Measurements from ENCODE around the gene CRAMP1.
A peak's percentile ranks its signal among the peaks of the same experiment; 100 is the strongest.
"Not testable (repeated sequence)": the region's sequence is repeated elsewhere in the genome, so short reads cannot be mapped to it uniquely, and the experiment has no call there.

The CRAMP1 gene

DNA sequence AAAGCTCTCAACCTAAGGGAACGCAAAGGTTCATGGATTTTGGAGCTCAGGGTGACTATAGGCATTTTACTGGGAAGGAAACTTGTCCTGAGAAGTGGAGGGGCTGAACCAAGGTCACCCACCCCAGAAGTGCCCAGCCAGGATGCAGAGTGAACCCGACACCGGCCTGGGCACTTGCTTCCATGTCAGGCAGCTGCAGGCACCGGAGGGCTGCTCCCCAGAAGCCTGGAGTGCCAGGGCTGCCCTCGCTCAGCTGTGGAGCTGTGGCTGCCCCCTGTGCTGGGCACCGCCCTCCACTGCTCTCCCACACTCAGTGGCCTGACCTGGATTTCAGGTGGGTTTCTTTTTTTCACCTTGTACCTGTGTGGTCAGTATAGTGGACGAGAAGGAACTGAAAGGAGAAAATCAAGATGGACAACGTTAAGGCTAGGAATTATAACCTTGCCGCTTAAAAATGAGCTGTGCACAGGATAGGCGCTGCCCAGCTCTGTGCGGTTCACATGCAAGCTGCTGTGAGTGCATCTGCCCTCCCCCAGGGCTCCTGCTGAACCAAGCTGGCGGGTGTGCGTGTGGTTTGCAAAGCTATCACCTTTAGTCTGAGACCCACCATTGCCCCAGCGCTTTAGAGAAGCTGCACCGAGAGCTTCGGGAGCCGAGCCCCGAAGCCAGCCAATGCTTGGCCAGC lies 96.1 kb downstream of the CRAMP1 start:
- no peak for DNase-seq (ENCODE audit: low read depth in 4 of 4, low spot score in 1 of 4)

DNA sequence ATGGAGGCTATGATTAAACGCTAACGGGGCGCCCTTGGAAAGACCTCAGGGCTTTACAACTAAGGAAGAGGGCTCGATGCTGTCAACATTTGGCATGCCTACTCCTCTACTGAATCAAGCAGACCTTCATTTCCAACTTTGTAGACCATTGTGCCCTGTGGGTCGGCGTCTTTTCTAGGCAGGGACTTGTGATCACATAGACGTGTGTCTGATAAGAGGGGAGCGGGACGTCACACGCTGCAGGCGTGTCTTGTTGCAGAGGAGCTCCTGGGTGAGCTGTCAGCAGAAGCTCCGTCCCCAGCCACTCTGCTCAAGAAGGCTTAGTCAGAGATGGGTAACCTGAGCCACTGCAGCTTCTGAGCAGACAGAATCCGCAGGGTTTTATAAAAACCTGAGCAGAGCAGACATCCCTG lies 96.6 kb downstream of the CRAMP1 start:
- no peak for DNase-seq (ENCODE audit: low read depth in 4 of 4, low spot score in 1 of 4)

DNA sequence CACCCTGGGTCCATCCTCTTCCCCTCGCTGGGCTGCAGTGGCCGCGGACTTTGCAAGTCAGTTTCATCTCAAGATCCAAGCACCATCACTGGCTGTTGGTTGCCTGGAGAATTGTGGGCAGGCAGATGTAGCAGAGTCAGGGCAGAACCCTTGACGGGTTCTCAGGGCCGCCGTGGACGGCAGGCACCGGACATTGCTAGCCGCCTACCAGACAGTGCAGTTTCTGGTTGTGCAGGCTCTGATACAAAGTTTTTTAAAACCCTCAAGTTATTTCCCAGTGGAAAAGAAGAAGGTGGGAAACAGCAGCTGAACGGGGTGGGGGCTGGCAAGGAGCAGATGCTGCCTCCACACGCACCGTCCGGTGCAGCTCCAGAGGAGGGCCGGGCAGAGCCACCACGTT lies 97.2 kb downstream of the CRAMP1 start:
- no peak for DNase-seq (ENCODE audit: low read depth in 4 of 4, low spot score in 1 of 4)

DNA sequence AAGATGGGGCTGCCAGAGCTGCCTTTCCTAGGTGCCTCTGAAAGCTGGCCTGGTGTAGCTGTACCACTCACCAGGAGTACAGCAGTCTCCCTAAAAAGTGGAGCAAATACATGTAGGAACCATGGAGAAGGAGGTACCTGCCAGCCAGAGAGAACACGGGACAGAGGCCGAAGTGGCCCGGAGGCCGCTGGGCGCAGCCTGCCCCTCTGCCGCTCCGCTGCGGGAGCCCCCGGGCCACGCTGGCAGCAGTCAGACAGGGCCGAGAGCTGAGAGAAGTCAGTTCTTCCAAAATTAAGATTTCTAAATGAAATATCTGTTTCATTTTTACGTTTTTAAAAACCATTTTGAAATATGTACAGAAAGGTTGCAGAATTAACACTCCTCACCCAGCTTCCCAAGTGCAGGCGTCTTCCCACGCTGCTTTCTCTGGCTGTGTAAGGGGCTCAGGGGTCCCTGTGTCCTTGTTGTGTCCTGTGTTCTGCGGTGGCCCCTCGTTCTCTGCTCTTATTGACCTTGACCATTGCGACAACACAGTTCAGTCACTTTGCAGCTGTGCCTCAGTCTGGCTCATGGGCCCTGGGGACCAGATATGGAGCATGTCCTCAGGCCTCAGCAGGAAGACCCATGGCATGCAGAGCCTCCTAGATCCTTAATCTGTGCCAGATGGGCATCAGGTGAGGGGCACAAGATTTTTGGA lies 98.8 kb downstream of the CRAMP1 start:
- DNase-seq (ENCODE audit: low read depth in 4 of 4, low spot score in 1 of 4) = no peak

DNA sequence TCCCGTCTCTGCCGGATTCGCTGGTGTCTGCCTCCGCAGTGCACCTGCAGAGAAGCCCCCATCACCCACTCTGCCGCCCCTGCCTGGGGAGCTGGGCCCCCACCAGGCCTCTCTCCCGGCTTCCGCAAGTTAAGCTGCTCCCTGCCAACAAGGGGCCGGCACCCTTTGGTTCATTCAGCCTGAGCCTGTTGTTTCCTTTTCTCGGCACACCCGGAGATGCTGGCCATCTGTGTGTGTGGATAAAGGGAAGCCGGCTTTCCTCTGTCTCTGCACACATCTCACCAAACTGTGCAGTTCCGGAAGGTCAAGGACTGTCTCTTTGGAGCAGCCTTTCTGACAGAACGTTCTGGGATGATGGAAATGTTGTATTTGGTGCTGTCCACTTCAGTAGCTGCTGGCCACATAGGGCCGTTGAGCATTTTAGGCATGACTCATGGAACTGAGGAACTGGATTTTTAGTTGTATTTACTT lies 100.7 kb downstream of the CRAMP1 start:
- DNase-seq (ENCODE audit: low read depth in 4 of 4, low spot score in 1 of 4) = no peak

DNA sequence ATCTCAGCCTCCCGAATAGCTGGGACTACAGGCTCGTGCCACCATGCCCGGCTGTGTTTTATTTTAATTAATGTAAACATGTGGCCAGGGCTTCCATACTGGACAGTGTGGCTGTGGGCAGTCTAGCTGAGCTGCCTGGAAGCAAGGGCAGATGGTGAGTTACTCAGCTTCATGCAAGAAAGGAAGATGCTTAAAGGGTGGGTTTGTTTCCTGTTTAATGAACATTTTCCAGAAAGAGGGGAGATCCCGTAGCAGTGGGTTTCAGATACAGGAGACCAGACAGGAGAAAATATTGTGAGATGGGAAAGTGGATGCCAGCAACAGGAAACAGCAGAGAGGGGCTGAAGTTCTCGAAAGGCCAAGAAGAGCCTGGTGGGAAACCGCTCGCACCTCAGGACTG lies 101.2 kb downstream of the CRAMP1 start:
- DNase-seq (ENCODE audit: low read depth in 4 of 4, low spot score in 1 of 4) = no peak

DNA sequence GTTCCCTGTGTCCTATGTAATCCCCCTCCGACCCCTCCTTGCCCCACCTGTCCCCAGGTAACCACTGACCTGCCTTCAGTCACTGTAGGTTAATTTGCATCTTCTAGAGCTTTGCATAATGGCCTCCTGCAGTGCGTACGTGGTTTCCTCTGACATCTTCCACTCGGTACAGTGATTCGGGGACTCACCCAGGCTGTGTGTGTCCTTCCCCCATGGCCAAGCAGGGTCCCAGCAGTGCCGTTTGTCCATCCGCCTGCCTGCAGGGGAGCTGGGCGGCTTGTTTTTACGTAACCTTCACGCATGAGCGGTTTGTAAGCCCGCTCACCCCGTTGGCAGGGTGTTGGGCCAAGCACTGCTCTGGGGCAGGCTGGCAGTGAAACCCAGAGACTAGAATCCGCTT lies 101.8 kb downstream of the CRAMP1 start:
- DNase-seq (ENCODE audit: low read depth in 4 of 4, low spot score in 1 of 4) = no peak

DNA sequence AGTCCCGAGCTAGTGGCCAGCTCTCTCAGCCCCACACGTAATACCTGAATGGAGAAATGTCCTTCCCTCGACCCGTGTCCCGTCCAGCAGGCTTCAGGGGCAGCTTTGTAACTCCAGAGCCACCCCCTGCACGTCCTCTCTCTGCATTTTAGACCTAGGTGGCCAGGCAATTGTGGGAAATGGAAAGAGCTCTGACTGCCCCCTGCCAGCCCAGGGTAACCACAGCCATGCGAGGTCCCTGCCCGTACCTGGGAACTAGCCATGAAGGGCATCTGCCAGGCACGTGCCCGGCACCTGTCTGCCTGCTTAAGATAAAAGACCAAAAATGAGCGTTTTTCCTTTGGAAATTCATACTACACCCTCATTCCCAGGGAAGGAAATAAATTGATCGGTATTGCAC lies 103.1 kb downstream of the CRAMP1 start:
- DNase-seq (ENCODE audit: low read depth in 4 of 4, low spot score in 1 of 4) = no peak

DNA sequence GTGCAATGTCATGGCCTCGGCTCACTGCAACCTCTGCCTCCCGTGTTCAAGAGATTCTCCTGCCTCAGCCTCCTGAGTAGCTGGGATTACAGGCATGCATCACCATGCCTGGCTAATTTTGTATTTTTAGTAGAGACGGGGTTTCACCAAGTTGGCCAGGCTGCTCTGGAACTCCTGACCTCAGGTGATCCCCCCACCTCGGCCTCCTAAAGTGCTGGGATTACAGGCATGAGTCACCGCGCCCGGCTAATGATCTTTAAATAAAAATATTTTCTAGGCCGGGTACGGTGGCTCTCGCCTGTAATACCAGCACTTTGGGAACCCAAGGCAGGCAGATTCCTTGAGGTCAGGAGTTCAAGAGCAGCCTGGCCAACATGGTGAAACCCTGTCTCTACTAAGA lies 106.1 kb downstream of the CRAMP1 start:
- not testable (repeated sequence) for DNase-seq (ENCODE audit: low read depth in 4 of 4, low spot score in 1 of 4)

DNA sequence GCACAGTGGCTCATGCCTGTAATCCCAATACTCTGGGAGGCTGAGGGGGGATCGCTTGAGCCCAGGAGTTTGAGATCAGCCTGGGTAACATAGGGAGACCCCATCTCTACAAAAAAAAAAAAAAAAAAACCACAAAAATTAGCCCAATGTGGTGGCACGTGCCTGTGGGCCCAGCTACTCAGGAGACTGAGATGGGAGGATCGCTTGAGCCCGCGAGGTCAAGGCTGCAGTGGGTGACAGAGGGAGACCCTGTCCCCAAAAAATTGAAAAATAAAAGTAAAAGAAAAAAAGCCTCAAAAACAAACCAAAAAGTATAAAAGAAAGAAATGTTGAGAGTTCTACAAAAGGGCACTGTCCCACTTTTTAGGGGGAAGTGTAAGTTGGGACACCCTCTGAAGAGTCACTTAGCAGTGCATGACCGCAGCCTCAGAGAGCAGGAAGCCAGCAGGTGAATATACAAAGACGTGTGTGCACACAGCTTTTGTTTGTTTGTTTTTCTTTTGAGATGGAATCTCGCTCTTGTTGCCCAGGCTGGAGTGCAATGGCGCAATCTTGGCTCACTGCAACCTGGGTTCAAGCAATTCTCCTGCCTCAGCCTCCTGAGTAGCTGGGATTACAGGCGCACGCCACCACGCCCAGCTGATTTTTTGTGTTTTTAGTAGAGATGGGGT lies 107.5 kb downstream of the CRAMP1 start:
- not testable (repeated sequence) for DNase-seq (ENCODE audit: low read depth in 4 of 4, low spot score in 1 of 4)

DNA sequence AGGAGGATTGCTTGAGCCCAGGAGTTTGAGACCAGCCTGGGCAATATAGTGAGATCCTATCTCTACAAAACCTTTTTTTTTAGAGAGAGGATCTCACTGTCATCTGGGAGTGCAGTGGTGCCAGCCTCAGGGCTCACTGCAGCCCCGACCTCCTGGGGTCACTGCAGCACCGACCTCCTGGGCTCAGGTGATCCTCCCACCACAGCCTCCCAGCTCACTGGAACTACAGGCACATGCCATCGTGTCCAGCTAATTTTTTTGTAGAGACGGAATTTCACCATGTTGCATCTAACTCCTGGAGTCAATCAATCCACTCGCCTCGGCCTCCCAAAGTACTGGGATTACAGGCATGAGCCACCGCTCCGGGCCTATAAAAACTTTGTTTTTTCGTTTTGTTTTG lies 109.2 kb downstream of the CRAMP1 start:
- no peak for DNase-seq (ENCODE audit: low read depth in 4 of 4, low spot score in 1 of 4)

DNA sequence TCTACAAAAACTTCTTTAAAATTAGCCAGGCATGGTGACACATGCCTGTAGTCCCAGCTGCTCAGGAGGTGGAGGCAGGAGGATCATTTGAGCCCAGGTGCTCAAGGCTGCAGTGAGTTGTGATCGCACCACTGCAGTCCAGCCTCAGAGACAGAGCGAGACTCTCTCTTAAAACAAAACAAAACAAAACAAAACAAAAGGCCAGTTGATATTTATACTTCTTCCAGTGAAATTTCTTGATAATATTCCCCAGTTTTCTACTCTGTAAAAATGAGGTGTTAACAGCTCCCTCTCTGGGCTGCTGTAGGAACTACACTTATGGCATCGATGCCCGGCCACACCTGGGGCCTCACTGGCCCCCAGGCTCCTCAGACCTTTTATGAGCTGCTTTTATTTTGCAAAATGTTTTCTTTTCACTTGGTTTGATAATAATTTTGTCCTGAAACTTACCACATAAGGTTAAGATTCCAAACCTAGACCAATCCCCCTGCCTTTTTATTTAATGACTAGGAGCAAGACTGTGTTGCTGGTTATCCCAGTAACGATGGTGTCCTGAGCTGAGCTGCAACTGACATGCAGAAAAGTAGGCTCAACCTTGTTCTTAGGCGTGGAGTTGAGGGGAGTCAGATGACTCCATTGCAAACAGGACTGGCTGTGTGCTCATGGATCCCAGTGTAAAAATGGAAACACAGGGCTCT lies 111.4 kb downstream of the CRAMP1 start:
- DNase-seq (ENCODE audit: low read depth in 4 of 4, low spot score in 1 of 4) = peak in 1 of 4 experiments; percentile 30

DNA sequence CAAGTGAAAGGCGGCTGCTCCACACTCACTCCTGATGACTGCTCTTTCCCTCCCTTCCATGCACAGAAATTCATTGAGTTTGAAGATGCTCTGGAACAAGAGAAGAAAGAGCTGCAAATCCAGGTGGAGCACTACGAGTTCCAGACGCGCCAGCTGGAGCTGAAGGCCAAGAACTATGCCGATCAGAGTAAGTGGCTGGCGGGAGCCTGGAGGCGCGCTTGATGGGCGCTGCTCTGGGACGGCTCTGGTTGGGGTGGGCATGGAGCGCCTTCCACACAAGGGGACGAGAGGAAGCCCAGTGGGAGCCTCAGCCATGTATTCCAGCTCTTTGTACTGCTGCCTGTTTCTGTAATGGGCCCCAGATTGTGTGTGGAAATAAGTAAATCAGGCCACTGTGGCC lies 112.3 kb downstream of the CRAMP1 start:
- DNase-seq (ENCODE audit: low read depth in 4 of 4, low spot score in 1 of 4) = no peak

DNA sequence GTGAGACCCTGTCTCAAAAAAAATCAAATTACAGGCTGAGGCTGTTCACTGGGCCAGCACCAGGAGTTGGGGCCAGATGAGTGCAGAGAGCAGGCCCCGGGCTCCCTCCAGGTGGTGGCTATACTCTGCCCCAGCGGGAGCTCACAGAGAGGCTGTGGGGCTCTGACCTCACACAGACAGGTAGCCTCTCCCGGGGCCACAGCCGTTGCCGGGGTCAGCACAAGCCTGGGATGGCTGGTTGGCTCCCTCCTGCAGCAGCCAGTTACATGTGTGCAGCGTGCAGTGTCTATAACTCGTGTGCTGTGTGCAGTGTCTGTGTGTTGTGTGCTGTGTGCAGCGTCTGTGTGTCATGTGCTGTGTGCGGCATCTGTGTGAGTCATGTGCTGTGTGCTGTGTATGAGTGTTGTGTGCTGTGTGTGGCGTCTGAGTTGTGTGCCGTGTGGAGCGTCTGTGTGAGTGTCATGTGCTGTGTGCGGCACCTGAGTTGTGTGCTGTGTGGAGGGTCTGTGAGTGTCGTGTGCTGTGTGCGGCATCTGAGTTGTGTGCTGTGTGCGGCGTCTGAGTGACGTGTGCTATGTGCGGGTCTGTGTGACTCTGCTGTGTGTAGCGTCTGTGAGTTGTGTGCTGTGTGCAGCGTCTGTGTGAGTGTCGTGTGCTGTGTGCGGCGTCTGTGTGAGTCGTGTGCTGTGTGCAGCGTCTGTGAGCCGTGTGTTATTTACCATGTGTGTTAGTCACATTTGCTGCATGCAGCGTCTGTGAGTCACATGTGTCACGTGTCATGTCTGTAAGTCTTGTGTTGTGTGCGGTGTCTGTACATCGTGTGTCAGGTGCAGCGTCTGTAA lies 114.7 kb downstream of the CRAMP1 start:
- no peak for DNase-seq (ENCODE audit: low read depth in 4 of 4, low spot score in 1 of 4)

Measured in stimulated activated CD4-positive, alpha-beta T cell treated with anti-CD3 and anti-CD28 coated beads, Interleukin-1b, Interleukin-23, amount 100 ng/mL, for 24 hours (primary cell).